ENCODE results near the gene SLC8A3. TPM values are rescaled to one million over a fixed set of nuclear protein-coding genes. Genes with fewer than 3 reads are reported as not detected.

The SLC8A3 gene
- total and polyA plus RNA-seq, 4 donors, result 0.08 to 3.7 (median 0.85) TPM

DNA sequence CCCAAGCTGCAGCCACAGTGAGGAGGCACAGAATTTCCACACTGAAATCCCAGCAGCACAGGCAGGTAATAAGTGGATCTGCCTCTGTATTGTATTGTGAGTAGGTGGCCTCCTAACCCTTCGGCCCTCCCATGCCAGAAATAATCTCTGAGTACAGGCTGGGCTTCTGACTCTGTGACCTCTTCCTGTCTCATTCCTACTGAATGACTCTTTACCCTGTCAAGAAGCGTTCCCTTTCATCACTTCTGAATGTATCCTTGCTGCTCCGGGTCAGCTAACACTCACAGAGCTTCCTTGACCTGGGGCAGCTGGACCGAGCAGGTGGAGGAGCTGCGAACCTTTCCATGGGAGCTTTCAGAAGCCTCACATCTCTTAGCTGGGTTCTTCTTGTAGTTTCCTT is 119.6 kb downstream of the SLC8A3 start:
- no peak for TF ChIP-seq CTCF (IDR thresholded peaks at IDR 0.05; ENCODE audit: control extremely low read depth, extremely low read depth)
- Histone ChIP-seq H3K4me3 (no peak overlapping the region), H3K36me3 (ENCODE audit: control insufficient read depth in 4 of 4, insufficient read depth in 4 of 4, low read length in 4 of 4) (no peaks in the 10 kb centered on the region), H3K9ac (ENCODE audit: insufficient read depth in 1 of 2, low read length in 2 of 2) (no peak overlapping the region), H3K9me3 (ENCODE audit: control insufficient read depth in 4 of 4, insufficient read depth in 3 of 4, low read length in 3 of 4) (no peaks in the 10 kb centered on the region), H3K4me1 (ENCODE audit: control insufficient read depth in 5 of 5, insufficient read depth in 5 of 5, low read length in 5 of 5) (peaks cover 0 to 2% (median 0%) of the 10 kb centered on the region in 5 donors), H3K27ac (ENCODE audit: low read depth in 1 of 2, low read length in 1 of 2) (no peak overlapping the region), H3K27me3 (ENCODE audit: control insufficient read depth in 3 of 3, insufficient read depth in 3 of 3, low read length in 2 of 3) (peaks cover 0 to 2% (median 0%) of the 10 kb centered on the region in 3 donors)
- DNase-seq (no peak), ATAC-seq (ENCODE audit: insufficient read depth, low FRiP score) (no peak)
- 55 to 64% methylated on average over 5 of the region's 5 CpGs for WGBS, 2 donors

DNA sequence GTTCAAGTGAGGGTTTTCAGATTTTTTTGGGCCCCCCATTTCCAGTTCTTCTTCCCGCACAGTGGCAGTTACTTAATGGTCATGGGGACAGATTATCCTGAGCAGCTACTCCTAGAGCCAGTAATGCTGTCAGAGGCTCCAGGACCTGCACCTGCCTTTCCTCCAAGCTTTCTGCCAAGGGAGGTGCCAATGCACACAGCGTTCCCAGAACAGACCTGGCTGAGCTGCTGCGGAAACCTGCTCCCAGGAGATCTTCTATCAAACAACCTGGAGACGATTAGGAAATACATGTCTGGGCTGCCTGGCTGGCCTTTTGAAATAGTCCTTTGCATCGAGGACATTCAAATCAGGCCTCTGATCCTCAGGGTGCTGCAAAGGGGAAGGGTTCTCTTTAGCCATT is 120.9 kb downstream of the SLC8A3 start:
- WGBS, 2 donors, result 88 to 91% methylated on average over 5 of the region's 5 CpGs
- no peak overlapping the region for H3K9ac ChIP-seq (ENCODE audit: insufficient read depth in 1 of 2, low read length in 2 of 2)
- no peak for DNase-seq
- no peaks in the 10 kb centered on the region for H3K36me3 ChIP-seq (ENCODE audit: control insufficient read depth in 4 of 4, insufficient read depth in 4 of 4, low read length in 4 of 4)
- no peak for ATAC-seq (ENCODE audit: insufficient read depth, low FRiP score)
- H3K4me1 ChIP-seq (ENCODE audit: control insufficient read depth in 5 of 5, insufficient read depth in 5 of 5, low read length in 5 of 5), result peaks cover 0 to 2% (median 0%) of the 10 kb centered on the region in 5 donors
- no peak overlapping the region for H3K27ac ChIP-seq (ENCODE audit: low read depth in 1 of 2, low read length in 1 of 2)
- no peaks in the 10 kb centered on the region for H3K9me3 ChIP-seq (ENCODE audit: control insufficient read depth in 4 of 4, insufficient read depth in 3 of 4, low read length in 3 of 4)
- no peak for TF ChIP-seq CTCF (IDR thresholded peaks at IDR 0.05; ENCODE audit: control extremely low read depth, extremely low read depth)
- no peak overlapping the region for H3K4me3 ChIP-seq
- peaks cover 0 to 2% (median 0%) of the 10 kb centered on the region in 3 donors for H3K27me3 ChIP-seq (ENCODE audit: control insufficient read depth in 3 of 3, insufficient read depth in 3 of 3, low read length in 2 of 3)

- Histone ChIP-seq H3K27me3 (ENCODE audit: control insufficient read depth in 3 of 3, insufficient read depth in 3 of 3, low read length in 2 of 3) (peaks cover 0 to 2% (median 0%) of the 10 kb centered on the region in 3 donors), H3K36me3 (ENCODE audit: control insufficient read depth in 4 of 4, insufficient read depth in 4 of 4, low read length in 4 of 4) (no peaks in the 10 kb centered on the region), H3K27ac (ENCODE audit: low read depth in 1 of 2, low read length in 1 of 2) (no peak overlapping the region), H3K4me3 (no peak overlapping the region), H3K9me3 (ENCODE audit: control insufficient read depth in 4 of 4, insufficient read depth in 3 of 4, low read length in 3 of 4) (peaks cover 0 to 4% (median 0%) of the 10 kb centered on the region in 4 donors), H3K4me1 (ENCODE audit: control insufficient read depth in 5 of 5, insufficient read depth in 5 of 5, low read length in 5 of 5) (peaks cover 0 to 2% (median 0%) of the 10 kb centered on the region in 5 donors), H3K9ac (ENCODE audit: insufficient read depth in 1 of 2, low read length in 2 of 2) (no peak overlapping the region)
- no peak for TF ChIP-seq CTCF (IDR thresholded peaks at IDR 0.05; ENCODE audit: control extremely low read depth, extremely low read depth)
- WGBS, 2 donors, result 68 to 75% methylated on average over 11 of the region's 11 CpGs
- DNase-seq (peak; percentile 21 to 60 (median 25)), ATAC-seq (ENCODE audit: insufficient read depth, low FRiP score) (no peak)
These were observed 124.5 kb downstream of the SLC8A3 start for GRCh38 chr14:70064136-70064865.

All from lung (tissue), 12 donors.